Measurements from ENCODE around the gene REV1.

REV1 gene

DNA sequence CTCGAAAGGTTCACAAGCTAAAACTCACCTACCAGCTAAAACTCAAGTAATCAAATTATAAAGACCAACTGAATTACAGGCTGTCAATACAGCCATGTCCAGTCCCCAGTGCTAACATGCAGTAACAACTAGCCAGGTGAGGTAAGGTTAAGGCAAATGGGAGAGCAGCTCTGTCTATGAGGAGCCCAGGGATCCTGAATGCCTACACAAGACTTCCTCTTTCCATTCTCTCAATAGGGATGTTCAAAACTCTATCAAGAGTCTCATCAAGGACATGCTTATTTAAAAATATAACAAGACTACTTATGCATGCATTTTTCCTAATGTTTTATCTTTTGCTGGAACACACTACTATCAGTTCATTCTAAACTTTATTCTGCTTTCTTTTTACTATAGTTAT, 20.4 kb downstream of the REV1 start:
- H3K4me3 ChIP-seq (ENCODE audit: low read length), result no peak overlapping the region
- TF ChIP-seq, protein P1, sequence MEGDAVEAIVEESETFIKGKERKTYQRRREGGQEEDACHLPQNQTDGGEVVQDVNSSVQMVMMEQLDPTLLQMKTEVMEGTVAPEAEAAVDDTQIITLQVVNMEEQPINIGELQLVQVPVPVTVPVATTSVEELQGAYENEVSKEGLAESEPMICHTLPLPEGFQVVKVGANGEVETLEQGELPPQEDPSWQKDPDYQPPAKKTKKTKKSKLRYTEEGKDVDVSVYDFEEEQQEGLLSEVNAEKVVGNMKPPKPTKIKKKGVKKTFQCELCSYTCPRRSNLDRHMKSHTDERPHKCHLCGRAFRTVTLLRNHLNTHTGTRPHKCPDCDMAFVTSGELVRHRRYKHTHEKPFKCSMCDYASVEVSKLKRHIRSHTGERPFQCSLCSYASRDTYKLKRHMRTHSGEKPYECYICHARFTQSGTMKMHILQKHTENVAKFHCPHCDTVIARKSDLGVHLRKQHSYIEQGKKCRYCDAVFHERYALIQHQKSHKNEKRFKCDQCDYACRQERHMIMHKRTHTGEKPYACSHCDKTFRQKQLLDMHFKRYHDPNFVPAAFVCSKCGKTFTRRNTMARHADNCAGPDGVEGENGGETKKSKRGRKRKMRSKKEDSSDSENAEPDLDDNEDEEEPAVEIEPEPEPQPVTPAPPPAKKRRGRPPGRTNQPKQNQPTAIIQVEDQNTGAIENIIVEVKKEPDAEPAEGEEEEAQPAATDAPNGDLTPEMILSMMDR (IDR thresholded peaks at IDR 0.05; ENCODE audit: insufficient read depth, low read depth, low read length, missing control alignments), result no peak
- DNase-seq (ENCODE audit: low read depth), result no peak

DNA sequence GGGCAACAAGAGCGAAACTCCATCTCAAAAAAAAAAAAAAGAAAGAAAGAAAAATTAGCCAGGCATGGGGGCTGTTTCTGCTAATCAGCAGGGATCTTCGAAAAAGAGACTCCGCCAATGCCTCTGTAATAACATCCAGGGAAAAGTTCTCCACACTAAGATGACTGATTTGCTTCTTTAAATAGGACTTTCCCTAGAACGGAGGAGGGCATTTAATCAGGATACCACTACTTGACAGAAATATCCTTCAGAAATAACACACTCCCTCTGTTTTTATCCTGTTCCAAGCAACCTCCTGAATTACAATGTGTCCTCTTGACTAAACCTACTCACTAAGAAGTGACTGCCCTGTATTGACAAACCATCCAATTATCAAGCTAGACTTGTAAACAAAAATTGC, 21.7 kb downstream of the REV1 start:
- TF ChIP-seq, protein P1 (IDR thresholded peaks at IDR 0.05; ENCODE audit: insufficient read depth, low read depth, low read length, missing control alignments), result no peak
- DNase-seq (ENCODE audit: low read depth), result no peak
- H3K4me3 ChIP-seq (ENCODE audit: low read length), result no peak overlapping the region

GRCh38 chr2:99467390-99467789, 22.4 kb downstream of the REV1 start:
- TF ChIP-seq, protein P1 (IDR thresholded peaks at IDR 0.05; ENCODE audit: insufficient read depth, low read depth, low read length, missing control alignments), result no peak
- no peak overlapping the region for H3K4me3 ChIP-seq (ENCODE audit: low read length)
- no peak for DNase-seq (ENCODE audit: low read depth)

DNA sequence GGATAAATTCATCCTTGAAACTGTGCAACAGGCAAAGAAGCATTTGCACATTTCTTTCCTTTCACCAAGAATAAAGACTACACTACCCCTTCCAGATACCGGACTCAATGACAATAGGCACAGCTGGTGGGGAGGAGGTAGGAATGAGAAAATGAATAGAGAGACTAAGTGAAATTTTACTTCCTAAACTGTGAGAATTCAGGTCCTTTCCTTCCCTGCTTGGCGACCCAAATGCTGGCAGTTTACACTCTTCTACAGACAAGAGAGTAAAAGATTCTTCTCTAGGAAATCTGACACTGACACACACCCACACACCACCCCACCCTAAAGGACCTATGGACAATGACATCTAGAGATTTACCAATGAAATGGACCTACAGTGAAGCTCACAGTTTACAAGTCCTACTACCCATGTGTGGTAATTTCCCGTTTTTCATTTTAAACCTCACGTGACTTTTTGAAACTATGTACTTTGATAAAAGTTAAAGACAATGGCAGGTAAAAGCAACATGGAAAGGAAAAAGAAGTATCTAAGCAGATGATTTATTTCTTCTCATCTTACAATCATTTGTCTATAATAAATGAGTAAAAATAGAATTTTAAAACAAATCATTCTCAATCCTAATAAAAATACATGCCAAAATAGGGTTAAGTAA, 27.9 kb downstream of the REV1 start:
- TF ChIP-seq, protein P1 (IDR thresholded peaks at IDR 0.05; ENCODE audit: insufficient read depth, low read depth, low read length, missing control alignments), result no peak
- H3K4me3 ChIP-seq (ENCODE audit: low read length), result no peak overlapping the region
- DNase-seq (ENCODE audit: low read depth), result no peak

DNA sequence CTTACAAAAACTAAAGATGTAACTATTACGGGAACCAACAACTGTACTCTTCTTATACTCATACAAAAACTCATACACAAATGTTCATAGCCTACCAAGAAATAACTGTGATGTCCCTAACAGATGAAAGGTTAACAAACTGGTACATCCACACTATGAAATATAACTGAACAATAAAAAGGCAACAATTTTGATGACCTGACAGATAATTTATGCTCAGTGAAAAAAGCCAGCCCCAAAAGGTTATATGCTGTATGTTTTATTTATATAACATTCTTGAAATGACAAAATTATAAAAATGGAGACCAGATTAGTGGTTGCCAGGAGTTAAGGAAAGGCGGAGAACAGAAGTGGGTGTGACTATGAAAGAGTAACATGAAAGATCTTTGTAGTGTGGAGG, 31.3 kb downstream of the REV1 start:
- TF ChIP-seq, protein P1 (IDR thresholded peaks at IDR 0.05; ENCODE audit: insufficient read depth, low read depth, low read length, missing control alignments), result no peak
- no peak for DNase-seq (ENCODE audit: low read depth)
- no peak overlapping the region for H3K4me3 ChIP-seq (ENCODE audit: low read length)

DNA sequence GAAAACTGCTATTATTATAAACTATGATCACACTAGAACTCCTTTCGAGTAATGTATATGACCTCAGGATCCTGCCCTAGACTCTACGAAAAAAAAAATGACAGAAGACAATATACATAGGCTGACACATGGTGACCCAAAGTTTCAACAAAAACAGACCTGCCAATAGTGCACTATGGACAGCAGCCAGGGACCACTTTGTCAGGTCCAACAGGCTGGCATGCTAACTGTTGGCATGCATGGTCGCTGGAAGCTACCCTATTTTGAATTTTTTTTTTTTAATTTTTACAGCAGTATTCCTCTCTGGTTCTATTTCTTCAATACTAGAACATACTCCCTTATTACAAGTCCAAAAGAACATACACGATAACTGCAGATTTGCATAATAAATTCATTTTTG, 38.1 kb downstream of the REV1 start:
- TF ChIP-seq, protein P1 (IDR thresholded peaks at IDR 0.05; ENCODE audit: insufficient read depth, low read depth, low read length, missing control alignments), result no peak
- H3K4me3 ChIP-seq (ENCODE audit: low read length), result no peak overlapping the region
- no peak for DNase-seq (ENCODE audit: low read depth)

DNA sequence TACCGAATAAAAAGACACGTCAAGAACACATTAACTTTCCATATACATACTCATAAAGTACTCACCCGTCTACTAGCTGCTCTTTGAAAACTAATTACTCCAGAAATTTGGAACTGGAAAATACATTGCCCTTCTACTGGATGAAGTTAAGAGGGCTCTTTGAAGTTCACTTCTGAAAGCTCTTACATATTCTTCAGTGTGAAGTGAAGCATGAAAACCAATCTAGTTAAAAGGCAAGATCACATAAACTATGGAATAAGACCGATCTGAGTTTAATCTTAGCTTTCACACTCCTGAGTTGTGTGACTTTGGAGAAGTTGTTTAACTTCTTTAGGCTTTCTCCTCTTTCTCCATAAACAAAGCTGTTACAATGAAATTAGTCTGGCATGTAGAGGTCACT, 38.5 kb downstream of the REV1 start:
- no peak overlapping the region for H3K4me3 ChIP-seq (ENCODE audit: low read length)
- TF ChIP-seq, protein P1 (IDR thresholded peaks at IDR 0.05; ENCODE audit: insufficient read depth, low read depth, low read length, missing control alignments), result no peak
- DNase-seq (ENCODE audit: low read depth), result no peak
